Loucy (cell line): ENCODE results near the gene CENPN.

Experiments used
- H2AFZ ChIP-seq: fragments of 200-600 bp; sonication (generic); 2 replicates; pipeline ENCODE4 v1.6.0; 2016; ENCODE audit warnings: antibody characterized with exemption, mild to moderate bottlenecking, low read length, moderate library complexity
- H3F3A ChIP-seq: fragments of 200-600 bp; 2 replicates; pipeline ENCODE4 v1.6.0; 2016; ENCODE audit warnings: antibody characterized with exemption, low read depth, mild to moderate bottlenecking
- H3K27me3 ChIP-seq: fragments of 200-600 bp; sonication (generic); 2 replicates; pipeline ENCODE4 v1.6.1; 2014; ENCODE audit warnings: low read length, mild to moderate bottlenecking; ENCODE audit not compliant: insufficient read depth, poor library complexity, severe bottlenecking
- H3K36me3 ChIP-seq: fragments of 200-600 bp; sonication (generic); 2 replicates; pipeline ENCODE4 v1.6.1; 2016; ENCODE audit warnings: low read length; ENCODE audit not compliant: insufficient read depth
- H3K4me1 ChIP-seq: fragments of 200-600 bp; sonication (generic); 2 replicates; pipeline ENCODE4 v1.5.1; 2014; ENCODE audit warnings: low read length, mild to moderate bottlenecking; ENCODE audit not compliant: insufficient read depth, poor library complexity, severe bottlenecking
- H3K4me2 ChIP-seq: fragments of 200-600 bp; sonication (generic); 2 replicates; pipeline ENCODE4 v1.6.0; 2014; ENCODE audit warnings: antibody characterized with exemption, low read length, low read depth, mild to moderate bottlenecking; ENCODE audit not compliant: poor library complexity, severe bottlenecking
- H3K4me3 ChIP-seq: fragments of 200-600 bp; sonication (generic); 2 replicates; pipeline ENCODE4 v1.5.1; 2014; ENCODE audit warnings: low read length, mild to moderate bottlenecking, mixed read lengths; ENCODE audit not compliant: poor library complexity, severe bottlenecking
- H3K79me2 ChIP-seq: fragments of 200-600 bp; sonication (generic); 2 replicates; pipeline ENCODE4 v1.6.1; 2014; ENCODE audit warnings: low read length; ENCODE audit not compliant: insufficient read depth
- H3K9ac ChIP-seq: fragments of 200-600 bp; sonication (generic); 2 replicates; pipeline ENCODE4 v1.6.0; 2014; ENCODE audit warnings: mild to moderate bottlenecking, low read depth, low read length, moderate library complexity; ENCODE audit not compliant: poor library complexity, severe bottlenecking
- H3K9me2 ChIP-seq: fragments of 200-600 bp; sonication (generic); replicated peaks from 2 replicates; pipeline ENCODE4 v1.6.1; 2016; ENCODE audit warnings: low read depth, low read length, mixed read lengths
- H3K9me3 ChIP-seq: fragments of 200-600 bp; sonication (generic); 2 replicates; pipeline ENCODE4 v1.6.1; 2014; ENCODE audit warnings: mild to moderate bottlenecking, antibody characterized with exemption, low read length, low read depth; ENCODE audit not compliant: insufficient read depth
- H4K20me1 ChIP-seq: fragments of 200-600 bp; sonication (generic); 2 replicates; pipeline ENCODE4 v1.6.0; 2014; ENCODE audit warnings: antibody characterized with exemption, low read length, mild to moderate bottlenecking; ENCODE audit not compliant: insufficient read depth, poor library complexity, severe bottlenecking
- CTCF ChIP-seq: fragments of 200-600 bp; sonication (generic); conservative IDR thresholded peaks from 2 replicates; pipeline ENCODE4 v1.5.1; 2014; ENCODE audit warnings: mild to moderate bottlenecking, antibody characterized with exemption, low read length
- EZH2phosphoT487 ChIP-seq: fragments of 200-600 bp; IDR thresholded peaks from 2 replicates; pipeline ENCODE4 v1.6.1; 2018; ENCODE audit warnings: antibody characterized with exemption, mild to moderate bottlenecking, moderate library complexity, borderline replicate concordance

Gene CENPN

GRCh38 chr16:81081014-81081413 lies 74.0 kb downstream of the CENPN start:
- H3K27me3 ChIP-seq: no peaks in the 10 kb centered on the region
- H3K4me3 ChIP-seq: no peak overlapping the region
- H3K4me2 ChIP-seq: no peak overlapping the region
- H3K9ac ChIP-seq: no peak overlapping the region
- H3K4me1 ChIP-seq: peaks cover 10% of the 10 kb centered on the region
- H3K79me2 ChIP-seq: no peaks in the 10 kb centered on the region
- H3K36me3 ChIP-seq: 0 out of 2 replicates have a peak, but pooled peaks cover 3% of the 10 kb centered on the region
- H3K9me2 ChIP-seq: no peaks in the 10 kb centered on the region
- no peaks in the 10 kb centered on the region for H3F3A ChIP-seq
- TF ChIP-seq EZH2phosphoT487 (no peak), CTCF (no peak)
- no peaks in the 10 kb centered on the region for H3K9me3 ChIP-seq
- H2AFZ ChIP-seq: no peak overlapping the region
- no peaks in the 10 kb centered on the region for H4K20me1 ChIP-seq
